ENCODE data around the gene FGA. TPM values are rescaled to one million over a fixed set of nuclear protein-coding genes. Genes with fewer than 3 reads are reported as not detected.

FGA gene
- polyA plus RNA-seq, 1 experiment, result not detected

GRCh38 chr4:154614306-154614705, 23.8 kb upstream of the FGA start:
- H3K4me3 ChIP-seq (ENCODE audit: low read depth, low read length), result no peak overlapping the region
- POLR2A ChIA-PET, result no interaction called here
- no peak for DNase-seq (ENCODE audit: low read depth)
- no peaks in the 10 kb centered on the region for H3K36me3 ChIP-seq (ENCODE audit: control insufficient read depth, insufficient read depth, low read length)
- TF ChIP-seq CTCF (IDR thresholded peaks at IDR 0.05; ENCODE audit: insufficient read depth, low read depth, low read length), result no peak
- H3K27me3 ChIP-seq (ENCODE audit: control insufficient read depth, insufficient read depth, low read length), result no peaks in the 10 kb centered on the region
- CTCF ChIA-PET, result interaction anchor here (1.4 to 1.7 kb wide), 2 partner anchors 55 to 62 kb away, joined by 3 to 5 read pairs; no protein-coding TSS in a partner anchor

- H3K27me3 ChIP-seq (ENCODE audit: control insufficient read depth, insufficient read depth, low read length), result no peaks in the 10 kb centered on the region
- H3K4me3 ChIP-seq (ENCODE audit: low read depth, low read length), result no peak within 1 kb of the TSS
- ChIA-PET CTCF (interaction anchor here (0.6 to 1.7 kb wide), 5 partner anchors 9 to 104 kb away, joined by 3 to 6 read pairs (median 4); partner anchors contain the start of gene PLRG1), POLR2A (no interaction called here)
- H3K36me3 ChIP-seq (ENCODE audit: control insufficient read depth, insufficient read depth, low read length), result no peaks in the 10 kb centered on the region
- DNase-seq (ENCODE audit: low read depth), result no peak
- no peak for TF ChIP-seq CTCF (IDR thresholded peaks at IDR 0.05; ENCODE audit: insufficient read depth, low read depth, low read length)
Observed at GRCh38 chr4:154612472-154613414, 22.2 kb upstream of the FGA start, which contains the start of gene FGG. FGG (minus strand) TSS chr4:154612656; CDS start chr4:154612609, 47 bp downstream.

GRCh38 chr4:154611833-154612232, 21.3 kb upstream of the FGA start:
- Histone ChIP-seq H3K27me3 (ENCODE audit: control insufficient read depth, insufficient read depth, low read length) (no peaks in the 10 kb centered on the region), H3K4me3 (ENCODE audit: low read depth, low read length) (no peak overlapping the region), H3K36me3 (ENCODE audit: control insufficient read depth, insufficient read depth, low read length) (no peaks in the 10 kb centered on the region)
- ChIA-PET POLR2A (no interaction called here), CTCF (interaction anchor here (1.6 to 1.7 kb wide), 2 partner anchors 53 to 60 kb away, joined by 4 to 6 read pairs; no protein-coding TSS in a partner anchor)
- no peak for TF ChIP-seq CTCF (IDR thresholded peaks at IDR 0.05; ENCODE audit: insufficient read depth, low read depth, low read length)
- no peak for DNase-seq (ENCODE audit: low read depth)

- Histone ChIP-seq H3K27me3 (ENCODE audit: control insufficient read depth, insufficient read depth, low read length) (no peaks in the 10 kb centered on the region), H3K36me3 (ENCODE audit: control insufficient read depth, insufficient read depth, low read length) (no peaks in the 10 kb centered on the region), H3K4me3 (ENCODE audit: low read depth, low read length) (no peak overlapping the region)
- no peak for TF ChIP-seq CTCF (IDR thresholded peaks at IDR 0.05; ENCODE audit: insufficient read depth, low read depth, low read length)
- POLR2A ChIA-PET, result no interaction called here
- DNase-seq (ENCODE audit: low read depth), result no peak
- CTCF ChIA-PET, result interaction anchor here (0.6 to 1.7 kb wide), 4 partner anchors 10 to 59 kb away, joined by 3 to 6 read pairs (median 4); no protein-coding TSS in a partner anchor
Observed at GRCh38 chr4:154610582-154610981, 20.0 kb upstream of the FGA start.

GRCh38 chr4:154609532-154609931, 19.0 kb upstream of the FGA start:
- ChIA-PET POLR2A (no interaction called here), CTCF (interaction anchor here (1.1 to 1.4 kb wide), 2 partner anchors 9 to 11 kb away, joined by 3 to 6 read pairs; no protein-coding TSS in a partner anchor)
- no peaks in the 10 kb centered on the region for H3K36me3 ChIP-seq (ENCODE audit: control insufficient read depth, insufficient read depth, low read length)
- H3K27me3 ChIP-seq (ENCODE audit: control insufficient read depth, insufficient read depth, low read length), result no peaks in the 10 kb centered on the region
- TF ChIP-seq CTCF (IDR thresholded peaks at IDR 0.05; ENCODE audit: insufficient read depth, low read depth, low read length), result no peak
- DNase-seq (ENCODE audit: low read depth), result no peak
- H3K4me3 ChIP-seq (ENCODE audit: low read depth, low read length), result no peak overlapping the region
